HepG2 (cell line): ENCODE results near the gene DMPK.

ENCODE experiments used
- ARHGAP35 ChIP-seq: sonication (generic); formaldehyde crosslinking; IDR thresholded peaks from 2 replicates; pipeline ENCODE4 v1.9.0; 2022; ENCODE audit warnings: mild to moderate bottlenecking, inconsistent platforms, moderate library complexity, missing genetic modification reagents, borderline replicate concordance
- HNF4G ChIP-seq, 2 experiments: sonication (generic) in 1 of 2; formaldehyde crosslinking in 1 of 2; IDR thresholded peaks; 2 replicates each; pipeline versions ENCODE4 v1.4.0 to v1.6.1; 2011 to 2020; ENCODE audit warnings: borderline replicate concordance in 2 of 2, low read depth in 2 of 2, mild to moderate bottlenecking in 2 of 2, low read length in 1 of 2, missing genetic modification reagents in 1 of 2, moderate library complexity in 1 of 2
- JUNB ChIP-seq: sonication (generic); formaldehyde crosslinking; IDR thresholded peaks from 2 replicates; pipeline ENCODE4 v1.8.0; 2022; ENCODE audit warnings: missing genetic modification reagents, mild to moderate bottlenecking, borderline replicate concordance
- MXD4 ChIP-seq: IDR thresholded peaks from 2 replicates; pipeline ENCODE4 v1.6.1; 2016; ENCODE audit warnings: mild to moderate bottlenecking, missing biosample characterization, missing genetic modification reagents
- POLR2A ChIP-seq, 2 experiments: IDR thresholded peaks; 2 replicates each; pipeline ENCODE4 v1.6.1; 2011; ENCODE audit warnings: low read depth in 2 of 2, low read length in 2 of 2, mild to moderate bottlenecking in 1 of 2, moderate library complexity in 1 of 2; ENCODE audit not compliant: insufficient read depth in 1 of 2
- REST ChIP-seq, 2 experiments: IDR thresholded peaks; 2 replicates each; pipeline ENCODE4 v1.6.1; 2011 to 2012; ENCODE audit warnings: low read length in 2 of 2, borderline replicate concordance in 1 of 2, low read depth in 1 of 2, mild to moderate bottlenecking in 1 of 2, moderate library complexity in 1 of 2
- XRCC5 ChIP-seq: fragments of 200-400 bp; formaldehyde crosslinking; optimal IDR thresholded peaks from 2 replicates; pipeline ENCODE3; 2017; ENCODE audit warnings: mild to moderate bottlenecking, low read length
- ZBTB44 ChIP-seq: sonication (generic); formaldehyde crosslinking; IDR thresholded peaks from 2 replicates; pipeline ENCODE4 v1.4.0; 2020; ENCODE audit warnings: missing genetic modification reagents

- TF ChIP-seq REST (IDR thresholded peaks at IDR 0.05; ENCODE audit: borderline replicate concordance in 1 of 2, low read depth in 1 of 2, low read length in 2 of 2) (no peak), ARHGAP35 (no peak), POLR2A (IDR thresholded peaks at IDR 0.05; ENCODE audit: insufficient read depth in 1 of 2, low read depth in 2 of 2, low read length in 2 of 2) (peak in 1 of 2 experiments; percentile 27; a peak in 2 of 4 replicates), XRCC5 (no peak), JUNB (CRISPR knock-in tag) (no peak), HNF4G (IDR thresholded peaks at IDR 0.05; ENCODE audit: borderline replicate concordance, low read depth, low read length) (no peak), HNF4G (CRISPR knock-in tag; IDR thresholded peaks at IDR 0.05; ENCODE audit: borderline replicate concordance, low read depth) (no peak), ZBTB44 (CRISPR knock-in tag) (no peak), MXD4 (no peak)
These were observed 17.2 kb downstream of the DMPK start for GRCh38 chr19:45764945-45765701.
